VCaP (cell line): ENCODE measurements around the gene TTLL11.
"Not testable (repeated sequence)": the region's sequence is repeated elsewhere in the genome, so short reads cannot be mapped to it uniquely, and the experiment has no call there.

Experiments used
- H3K27ac ChIP-seq: fragments of 450-650 bp; 2 replicates; pipeline ENCODE4 v1.5.1; 2017
- CTCF ChIP-seq: fragments of 450-650 bp; conservative IDR thresholded peaks from 2 replicates; pipeline ENCODE4 v1.5.1; 2017; ENCODE audit warnings: mild to moderate bottlenecking, moderate library complexity

The TTLL11 gene

DNA sequence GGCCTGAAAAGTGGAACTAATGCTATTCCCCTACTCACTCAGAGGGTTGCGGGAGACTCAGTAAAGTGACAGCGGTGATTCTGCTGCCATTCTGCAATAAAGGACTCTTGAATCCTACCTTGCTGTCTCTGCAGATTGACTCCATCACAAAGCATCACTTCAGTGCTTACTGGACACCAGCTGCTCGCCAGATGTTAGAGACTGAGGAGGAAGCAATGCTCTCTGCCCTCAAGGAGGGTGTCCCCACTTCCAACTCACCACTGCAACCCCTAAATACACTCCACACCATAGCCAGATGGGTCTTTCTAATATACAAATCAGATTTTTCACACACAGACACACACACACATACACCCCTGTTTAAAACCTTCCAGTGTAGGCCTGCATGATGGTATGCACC, 21.4 kb downstream of the TTLL11 start:
- no peak overlapping the region for H3K27ac ChIP-seq
- no peak for TF ChIP-seq CTCF

- H3K27ac ChIP-seq = no peak overlapping the region
- no peak for TF ChIP-seq CTCF
Measured at GRCh38 chr9:122070728-122071515, 22.2 kb downstream of the TTLL11 start.

DNA sequence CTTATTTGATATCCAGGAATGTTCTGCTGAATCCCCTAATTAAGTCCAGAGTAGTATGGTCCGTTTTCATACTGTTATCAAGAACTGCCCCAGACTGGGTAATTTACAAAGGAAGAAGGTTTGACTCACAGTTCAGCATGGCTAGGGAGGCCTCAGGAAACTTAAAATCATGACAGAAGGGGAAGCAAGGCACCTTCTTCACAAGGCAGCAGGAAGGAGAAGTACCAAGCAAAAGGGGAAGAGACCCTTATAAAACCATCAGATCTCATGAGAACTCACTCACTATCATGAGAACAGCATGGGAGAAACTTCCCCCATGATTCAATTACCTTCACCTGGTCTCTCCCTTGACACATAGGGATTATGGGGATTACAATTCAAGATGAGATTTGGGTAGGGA, 26.4 kb downstream of the TTLL11 start:
- not testable (repeated sequence) for H3K27ac ChIP-seq

GRCh38 chr9:122065923-122066629, 27.0 kb downstream of the TTLL11 start:
- TF ChIP-seq CTCF = no peak
- no peak overlapping the region for H3K27ac ChIP-seq

DNA sequence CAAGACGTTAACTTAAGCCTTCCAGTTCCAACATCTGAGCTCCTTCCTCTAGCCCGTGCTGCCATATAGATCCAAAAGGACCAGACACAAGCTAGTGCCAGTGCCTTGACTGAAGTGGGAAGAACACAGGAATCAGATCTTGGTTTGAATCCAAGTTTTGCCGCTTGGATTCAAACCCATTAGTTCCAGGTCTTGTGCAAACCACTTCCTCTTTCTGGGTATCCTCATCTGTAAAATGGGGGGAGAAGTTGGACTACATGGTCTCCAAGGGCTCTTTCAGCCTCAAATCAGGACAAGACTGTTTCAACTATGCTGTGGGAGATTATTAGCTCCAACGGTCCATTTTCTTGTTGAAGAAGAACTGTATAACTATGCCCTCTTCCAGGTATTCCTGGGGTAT, 32.6 kb downstream of the TTLL11 start:
- H3K27ac ChIP-seq = no peak overlapping the region
- TF ChIP-seq CTCF = no peak

DNA sequence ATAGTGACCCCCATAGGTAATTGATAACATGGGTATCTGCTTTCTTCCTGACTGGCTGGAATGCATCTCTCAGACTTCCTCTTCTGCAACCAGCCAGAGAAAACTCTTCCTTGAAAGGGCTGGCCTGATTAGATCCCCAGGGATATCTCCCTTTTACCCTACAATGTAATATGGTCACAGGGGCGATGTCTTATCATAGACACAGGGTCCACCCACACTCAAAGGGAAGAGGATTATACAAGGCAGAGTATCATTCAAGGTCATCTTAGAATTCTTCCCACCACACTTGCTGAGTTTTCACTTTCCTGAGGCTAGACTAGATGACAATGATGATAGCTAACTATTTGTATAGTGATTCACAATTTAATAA, 33.2 kb downstream of the TTLL11 start:
- no peak for TF ChIP-seq CTCF
- no peak overlapping the region for H3K27ac ChIP-seq

DNA sequence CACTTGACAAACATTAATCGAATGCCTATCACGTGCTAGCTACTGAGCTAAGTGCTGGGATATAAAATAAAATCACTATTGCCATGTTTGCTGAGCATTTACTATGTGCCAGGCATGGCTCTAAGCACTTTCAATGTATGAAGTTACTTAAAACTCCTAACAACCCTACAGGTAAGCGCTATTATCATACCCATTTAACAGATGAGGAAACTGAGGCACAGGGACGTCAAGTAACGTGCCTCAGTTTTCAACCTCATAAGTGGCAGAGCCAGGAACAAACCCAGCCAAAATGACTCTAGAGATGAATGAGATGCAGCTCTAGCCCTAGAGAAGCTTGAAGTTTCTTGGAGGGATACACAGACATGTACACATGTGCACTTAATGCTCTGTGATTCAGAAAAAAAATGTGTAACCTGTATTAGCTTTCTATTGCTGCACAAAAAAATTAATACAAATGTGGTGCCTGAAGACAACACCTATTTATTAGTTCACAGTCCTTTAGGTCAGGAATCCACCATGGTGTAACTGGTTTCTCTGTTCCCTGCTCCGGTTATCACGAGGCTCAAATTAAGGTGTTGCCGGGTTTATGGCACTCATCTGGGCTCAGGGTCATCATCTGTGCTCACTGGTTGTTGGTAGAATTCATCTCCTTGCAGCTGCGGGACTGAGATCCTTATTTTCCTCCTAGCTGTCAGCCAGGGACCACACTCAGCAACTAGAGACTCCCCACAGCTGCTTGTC, 33.7 kb downstream of the TTLL11 start:
- TF ChIP-seq CTCF = no peak

DNA sequence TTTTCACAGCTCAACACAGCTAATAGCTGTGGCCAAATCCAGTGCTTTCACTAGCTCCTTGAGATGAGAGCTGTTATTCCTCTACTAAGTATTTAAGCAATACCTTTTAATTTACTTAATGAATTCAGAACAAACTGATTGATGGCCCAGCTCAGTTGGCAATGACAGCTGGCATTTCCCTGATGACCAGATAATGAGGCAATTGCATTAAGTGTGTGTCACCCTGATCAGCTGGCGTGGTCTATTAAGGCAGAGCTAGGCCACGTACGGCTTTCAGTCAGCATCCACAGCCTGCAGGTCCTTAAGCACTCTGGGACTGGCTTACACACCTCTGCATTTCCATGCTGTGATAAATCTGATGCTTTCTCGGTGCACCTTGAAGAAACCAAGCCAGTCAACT, 34.4 kb downstream of the TTLL11 start:
- no peak for TF ChIP-seq CTCF
- no peak overlapping the region for H3K27ac ChIP-seq

More for the DNA sequence above, 33.7 kb downstream of the TTLL11 start:
- H3K27ac ChIP-seq = no peak overlapping the region
